GM19193 (cell line): Measurements from ENCODE around the gene KRT17.

Source experiments
- POLR2A ChIP-seq: IDR thresholded peaks from 4 replicates; pipeline ENCODE4 v1.6.1; 2011; ENCODE audit not compliant: insufficient read depth, insufficient read length; ENCODE audit errors: extremely low read depth

The KRT17 gene

DNA sequence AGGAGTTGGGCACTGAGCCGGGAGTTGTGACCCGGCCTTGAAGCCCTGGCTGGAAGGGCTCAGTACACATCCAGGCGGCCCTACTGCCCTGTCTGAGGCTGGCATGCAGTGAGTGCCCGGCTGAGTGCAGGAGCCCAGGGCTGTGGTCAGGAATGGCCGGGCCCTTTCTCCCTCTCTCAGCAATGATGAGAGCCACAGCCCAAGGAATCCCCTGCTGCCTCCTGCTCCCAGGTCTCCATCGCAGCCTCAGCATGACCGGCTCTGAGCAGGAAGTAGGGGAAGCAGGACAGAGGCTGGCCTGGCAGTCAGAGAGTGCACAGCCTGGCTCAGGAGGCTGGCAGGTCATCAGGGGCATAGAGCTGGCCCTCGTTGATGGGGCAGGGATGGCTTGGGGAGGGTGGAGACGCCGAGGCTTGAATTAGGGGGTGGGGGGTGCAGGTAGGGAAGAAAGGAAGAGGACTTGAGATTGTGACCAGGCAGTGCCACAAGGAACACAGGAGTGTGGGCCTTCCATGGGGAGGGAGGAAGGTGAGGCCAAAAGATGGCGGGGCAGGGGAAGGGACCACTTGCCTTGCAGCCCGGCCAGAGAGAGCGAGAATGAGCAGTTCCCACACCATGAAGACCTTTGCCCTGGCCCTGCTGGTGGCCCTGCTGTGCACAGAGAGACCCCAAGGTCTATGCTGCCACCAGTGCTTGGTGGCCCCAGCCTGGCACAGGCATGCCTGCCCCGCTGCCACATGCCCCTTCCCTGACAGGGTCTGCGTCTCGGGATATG is 32.1 kb upstream of the KRT17 start:
- no peak for TF ChIP-seq POLR2A

DNA sequence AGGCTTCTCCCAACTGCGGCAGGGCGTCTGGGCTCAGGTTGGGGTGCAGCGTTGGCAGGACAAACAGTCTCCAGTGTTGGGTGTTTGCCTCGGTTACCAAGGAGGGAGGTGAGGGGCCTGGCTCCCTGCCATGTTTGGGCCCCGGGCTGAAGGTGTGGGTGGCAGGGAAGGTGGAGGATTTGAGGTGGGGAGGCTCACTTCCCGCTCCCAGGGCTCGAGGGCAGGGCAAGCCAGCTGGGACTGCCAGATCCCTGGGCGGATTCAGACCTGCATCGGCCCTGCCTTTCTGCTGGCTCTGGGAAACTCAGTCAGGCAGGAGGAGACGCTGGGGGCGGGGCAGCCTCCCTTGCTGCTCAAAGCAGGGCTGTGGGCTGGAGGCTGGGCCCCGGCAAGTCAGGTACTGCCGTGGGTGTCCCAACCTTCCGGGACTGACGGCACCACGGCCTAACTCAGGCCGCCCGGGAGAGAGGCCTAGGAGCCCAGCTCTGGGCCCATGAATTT is 31.3 kb upstream of the KRT17 start:
- no peak for TF ChIP-seq POLR2A

DNA sequence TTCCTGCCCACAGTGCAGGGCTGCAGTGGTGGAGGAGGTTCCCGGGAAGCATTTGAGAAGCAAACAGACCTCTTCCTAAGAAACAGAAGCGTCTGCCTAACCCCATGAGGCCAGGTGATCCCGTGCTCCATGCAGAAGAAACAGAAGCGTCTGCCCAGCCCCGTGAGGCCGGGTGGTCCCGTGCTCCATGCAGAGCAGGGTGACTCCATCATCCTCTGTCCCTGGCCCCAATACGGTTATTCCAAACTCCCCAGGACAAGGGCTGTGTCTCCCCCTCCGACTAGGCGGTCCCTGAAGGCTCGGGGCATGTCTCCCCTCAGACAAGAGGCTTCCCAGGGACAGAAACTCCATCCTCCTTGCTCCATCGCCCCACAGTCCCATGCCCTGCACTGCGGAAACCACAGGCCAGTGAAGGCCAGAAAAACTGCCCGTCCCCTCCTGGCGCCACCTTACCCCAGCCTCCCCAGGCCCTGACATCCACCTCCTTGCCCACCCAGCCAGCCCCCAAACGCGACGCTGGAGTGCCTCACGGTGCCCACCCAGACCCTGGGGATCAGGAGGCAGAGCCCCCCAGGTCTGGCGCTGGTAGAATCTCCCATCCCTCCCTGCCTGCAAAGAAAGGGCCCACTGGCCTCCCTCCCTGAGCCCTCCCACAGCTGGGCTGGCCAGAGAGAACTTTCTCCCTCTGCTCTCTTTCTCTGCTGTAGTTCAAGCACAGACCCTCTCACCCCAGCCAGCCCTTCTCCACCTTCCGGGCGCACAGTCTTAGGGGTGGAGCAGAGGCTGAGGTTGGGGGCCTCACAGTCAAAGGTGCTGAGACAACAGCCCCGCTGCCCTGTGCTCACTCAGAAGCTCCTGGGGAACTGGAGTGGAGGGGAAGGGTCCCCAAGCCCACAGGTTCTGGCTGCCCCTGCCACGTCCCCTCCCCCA is 30.6 kb upstream of the KRT17 start:
- no peak for TF ChIP-seq POLR2A

DNA sequence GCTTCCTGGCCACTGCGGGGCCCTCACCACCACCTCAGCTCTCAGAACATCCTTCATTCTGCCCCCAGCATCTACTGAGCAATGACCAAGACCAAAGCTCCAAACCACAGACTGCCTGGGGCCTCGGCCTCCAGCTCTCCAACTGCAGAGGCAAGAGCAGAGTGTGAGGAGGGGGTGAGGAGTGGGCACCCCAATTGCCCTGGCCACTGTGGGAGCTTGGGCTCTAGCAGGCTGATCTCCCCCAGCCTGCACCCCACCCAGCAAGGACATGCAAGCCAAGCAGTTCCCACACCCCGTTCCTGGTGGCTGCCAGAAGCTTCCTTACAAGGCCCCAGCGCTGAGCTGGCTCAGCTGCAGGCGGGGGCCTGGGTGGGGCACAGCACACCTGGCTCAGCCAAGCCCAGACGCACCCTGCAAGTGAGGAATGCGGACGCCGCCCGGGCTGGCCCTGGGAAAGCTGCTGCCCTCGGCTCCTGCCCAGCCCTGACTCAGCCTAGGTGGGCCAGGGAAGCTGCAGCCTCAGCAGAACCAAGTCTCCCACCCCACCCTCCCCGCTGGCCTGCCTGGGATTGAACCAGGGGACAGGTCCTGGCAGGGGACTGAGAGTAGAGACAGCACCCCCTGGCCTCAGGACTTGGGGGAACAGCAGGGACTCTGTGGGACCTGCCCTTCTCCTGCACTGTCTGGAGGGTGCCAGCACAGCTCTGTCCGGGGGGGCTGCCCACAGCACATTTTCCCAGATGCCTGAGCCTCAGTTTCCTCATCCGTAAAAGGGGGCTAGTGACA is 29.7 kb upstream of the KRT17 start:
- TF ChIP-seq POLR2A = no peak

DNA sequence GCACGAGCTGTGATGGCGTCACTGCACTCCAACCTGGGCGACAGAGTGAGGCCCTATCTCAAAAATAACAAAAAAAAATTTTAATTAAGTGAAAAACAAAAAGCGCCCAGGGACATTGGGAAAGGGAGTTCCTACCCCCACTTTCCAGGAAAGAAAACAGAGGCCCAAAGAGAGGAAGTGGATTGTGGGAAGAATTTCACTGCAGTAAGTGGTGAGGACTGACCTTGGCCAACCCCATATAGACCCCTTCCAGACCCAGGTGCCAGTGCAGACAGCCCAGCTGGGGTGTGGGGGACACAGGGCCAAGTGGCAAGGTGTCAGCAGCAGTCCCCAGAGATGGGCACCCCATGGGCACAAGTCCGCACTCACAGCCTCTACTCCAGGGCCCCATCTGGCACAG is 29.0 kb upstream of the KRT17 start:
- no peak for TF ChIP-seq POLR2A

DNA sequence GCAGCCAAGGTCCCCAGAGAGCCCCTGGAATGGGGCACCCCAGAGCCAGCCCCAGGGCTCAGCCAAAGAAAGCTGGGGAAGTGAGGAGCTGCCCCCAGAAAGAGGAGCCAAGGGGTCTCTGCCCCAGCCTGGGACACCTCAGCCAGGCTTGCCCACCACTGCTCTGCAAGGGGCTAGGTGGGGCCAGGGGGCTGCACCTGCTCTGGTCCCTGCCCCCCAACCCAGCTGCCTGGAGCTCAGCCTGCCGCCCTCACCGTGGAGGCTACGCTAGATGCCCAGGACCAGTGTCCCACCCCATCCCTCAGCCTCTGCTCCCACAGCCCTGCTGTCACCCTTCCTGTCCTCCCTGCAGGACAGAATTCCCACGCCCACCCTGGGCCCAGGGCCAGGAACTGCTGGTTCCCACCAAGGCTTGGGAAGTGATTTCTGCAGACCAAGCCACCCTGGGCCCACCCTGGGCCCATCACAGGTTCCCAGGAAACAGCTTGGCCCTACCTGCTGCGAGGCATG is 28.1 kb upstream of the KRT17 start:
- no peak for TF ChIP-seq POLR2A

DNA sequence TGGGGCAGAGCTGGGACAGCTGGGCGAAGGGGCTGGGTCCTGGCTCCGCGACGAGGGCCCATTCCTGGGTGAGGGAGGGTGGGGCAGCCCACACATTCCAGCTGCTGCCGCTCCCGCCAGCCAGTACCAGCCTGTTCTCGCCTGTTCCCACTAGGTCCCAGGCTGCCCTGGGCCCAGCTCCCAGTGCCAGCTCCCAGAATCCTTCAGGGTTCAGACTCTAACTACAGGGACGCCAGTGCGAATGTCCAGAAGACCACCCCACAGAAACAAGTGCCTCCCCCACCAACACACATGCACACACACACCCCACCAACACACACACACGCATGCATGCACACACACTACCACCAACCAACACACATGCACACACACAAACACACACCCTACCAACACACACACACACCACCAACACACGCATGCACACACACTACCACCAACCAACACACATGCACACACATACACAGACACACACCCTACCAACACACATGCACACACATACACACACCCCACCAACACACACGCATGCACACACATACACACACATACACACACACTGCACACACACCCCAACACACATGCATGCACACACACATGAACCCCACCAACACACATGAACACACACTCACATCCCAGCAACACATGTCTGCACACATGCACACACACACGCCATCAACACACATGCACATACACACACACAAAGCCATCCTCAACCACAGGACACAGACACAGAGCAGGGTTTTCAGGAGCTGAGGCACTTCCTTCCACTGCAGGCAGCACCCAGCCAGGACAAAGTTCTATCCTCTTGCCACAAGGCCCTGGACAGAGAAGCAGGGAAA is 27.5 kb upstream of the KRT17 start:
- TF ChIP-seq POLR2A = no peak

DNA sequence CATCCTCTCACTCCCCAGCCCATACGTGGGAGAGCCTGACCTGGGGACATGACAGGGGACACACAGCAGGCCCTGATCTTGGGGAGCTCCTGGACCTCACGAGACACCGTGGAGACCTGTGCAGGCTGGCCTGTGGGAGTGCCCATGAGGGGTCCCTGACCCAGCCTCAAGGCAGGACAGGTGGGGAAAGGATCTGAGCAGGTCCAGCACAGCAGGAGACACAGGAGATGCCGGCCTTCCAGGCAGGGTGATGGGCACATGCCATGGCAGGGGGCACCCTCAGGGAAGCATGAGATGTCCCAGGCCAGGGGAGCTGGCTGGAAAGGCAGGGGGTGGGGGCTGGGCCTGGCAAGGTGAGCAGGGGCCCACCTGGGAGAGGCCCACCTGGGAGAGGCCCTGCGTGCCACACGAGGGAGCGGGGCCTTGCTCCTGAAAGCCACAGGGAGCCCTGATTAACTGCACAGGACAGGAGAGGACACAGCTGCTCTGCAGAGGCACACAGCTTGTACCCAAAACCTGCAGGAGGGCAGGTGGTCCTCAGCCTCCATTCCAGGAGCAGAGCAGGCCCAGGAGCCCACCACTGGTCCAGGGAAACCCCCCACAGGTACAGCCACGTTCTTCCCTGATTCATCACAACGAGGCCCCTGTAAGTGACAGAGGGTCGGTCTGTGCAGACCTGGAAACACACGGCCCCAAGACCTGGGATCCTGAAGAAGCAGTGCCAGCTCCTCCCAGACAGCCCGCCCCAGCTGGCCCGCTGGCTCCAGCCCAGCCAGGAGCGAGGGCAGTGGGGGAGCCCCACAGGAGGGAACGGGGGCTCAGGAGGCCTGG is 26.6 kb upstream of the KRT17 start:
- TF ChIP-seq POLR2A = no peak

DNA sequence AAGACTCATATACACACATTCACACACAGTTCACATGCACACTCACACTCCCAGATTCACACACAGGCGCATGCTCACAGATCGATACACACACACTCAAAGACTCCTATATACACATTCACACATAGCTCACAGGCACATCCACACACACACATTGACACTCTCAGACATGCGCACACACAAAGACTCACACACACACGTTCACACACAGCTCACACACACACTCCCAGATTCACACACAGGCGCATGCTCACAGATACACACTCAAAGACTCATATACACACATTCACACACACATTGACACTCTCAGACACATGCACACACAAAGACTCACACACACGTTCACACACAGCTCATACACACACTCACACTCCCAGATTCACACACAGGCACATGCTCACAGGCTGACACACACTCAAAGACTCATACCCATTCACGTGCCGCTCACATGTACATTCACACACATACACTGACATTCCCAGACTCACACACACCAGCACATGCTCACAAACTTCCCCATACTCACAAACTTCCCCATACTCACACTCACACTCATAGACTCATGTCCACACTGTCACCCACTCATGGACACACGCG is 25.6 kb upstream of the KRT17 start:
- TF ChIP-seq POLR2A = no peak

DNA sequence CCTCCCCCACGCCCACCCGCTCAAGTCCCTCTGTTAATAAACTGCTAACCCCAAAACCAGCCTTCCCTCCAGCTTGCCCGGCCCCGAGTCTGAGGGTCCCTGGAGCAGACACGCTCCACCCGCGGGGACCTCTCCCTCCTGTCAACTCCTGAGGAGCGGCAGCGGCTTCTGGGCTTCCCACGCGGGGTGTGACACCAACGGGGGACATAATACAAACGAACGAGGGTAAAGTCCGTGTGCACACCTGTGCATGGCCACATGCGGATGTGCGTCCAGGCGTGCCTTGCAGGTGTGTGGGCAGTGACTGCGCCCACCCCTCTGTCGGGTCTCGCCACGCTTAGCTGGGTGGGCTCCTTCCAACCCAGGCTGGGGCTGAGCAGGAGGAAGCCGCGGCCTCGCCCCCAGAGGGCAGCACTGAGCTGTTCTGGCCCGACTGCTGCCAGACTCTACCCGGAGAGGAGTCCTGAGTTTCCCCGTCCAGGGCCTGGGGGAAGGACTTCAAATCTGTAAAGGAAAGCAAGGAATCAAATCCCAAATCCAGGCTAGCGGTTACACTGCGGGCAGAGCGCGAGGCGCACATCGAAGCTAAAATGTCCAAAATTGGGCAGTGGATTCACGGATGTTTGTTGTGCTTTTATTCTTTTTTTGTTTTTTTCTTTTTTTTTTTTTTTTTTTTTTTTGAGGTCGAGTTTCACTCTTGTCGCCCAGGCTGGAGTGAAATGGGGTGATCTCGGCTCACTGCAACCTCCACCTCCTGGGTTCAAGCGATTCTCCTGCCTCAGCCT is 24.2 kb upstream of the KRT17 start:
- no peak for TF ChIP-seq POLR2A

DNA sequence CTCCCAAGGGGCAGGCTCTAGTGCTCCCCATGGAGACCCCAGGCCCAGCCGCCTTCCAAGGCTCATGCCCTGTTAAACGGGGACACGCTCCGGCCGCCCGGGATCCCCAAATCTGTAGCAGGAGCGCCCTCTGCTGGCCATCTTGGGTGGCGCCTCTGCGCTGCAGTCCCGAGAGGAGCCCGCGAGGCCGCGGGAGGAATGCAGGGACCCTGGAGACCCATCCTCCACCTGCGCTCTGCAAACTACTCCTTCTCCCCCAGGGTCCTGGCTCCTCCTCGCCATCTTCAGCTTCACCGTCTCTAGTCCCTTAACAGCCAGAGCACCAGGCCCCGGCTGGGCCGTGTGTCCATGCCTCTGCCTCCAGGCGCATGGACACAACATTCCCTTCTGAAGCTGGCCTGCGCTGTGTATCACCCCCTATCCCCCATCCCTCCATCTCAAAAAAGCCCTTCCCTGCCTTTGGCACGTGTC is 23.6 kb upstream of the KRT17 start:
- no peak for TF ChIP-seq POLR2A
